ENCODE data around the gene IL17RD.

- no peak for TF ChIP-seq REST (IDR thresholded peaks at IDR 0.05)
- no peak for TF ChIP-seq POLR2A (IDR thresholded peaks at IDR 0.05; ENCODE audit: low read length)
- TF ChIP-seq EP300 (IDR thresholded peaks at IDR 0.05) = no peak
- no peak for TF ChIP-seq PHF8 (IDR thresholded peaks at IDR 0.05; ENCODE audit: borderline replicate concordance, low read depth)
- TF ChIP-seq CTCF (IDR thresholded peaks at IDR 0.05) = no peak
- TF ChIP-seq KDM1A (IDR thresholded peaks at IDR 0.05; ENCODE audit: low read depth) = no peak
- TF ChIP-seq BHLHE40 (IDR thresholded peaks at IDR 0.05; ENCODE audit: low read depth, low read length) = no peak
- no peak for TF ChIP-seq SREBF2 (IDR thresholded peaks at IDR 0.05)
- no peak for TF ChIP-seq RAD21 (conservative IDR thresholded peaks at IDR 0.05 in 1 of 2, IDR thresholded peaks at IDR 0.05 in 1 of 2)
- TF ChIP-seq ATOH8 (CRISPR knock-in tag; IDR thresholded peaks at IDR 0.05; ENCODE audit: low read depth) = no peak
- no peak for TF ChIP-seq MAX (IDR thresholded peaks at IDR 0.05)
- TF ChIP-seq RCOR1 (IDR thresholded peaks at IDR 0.05; ENCODE audit: low read depth, low read length) = no peak
These were observed 14.1 kb downstream of the IL17RD start for GRCh38 chr3:57151021-57151449.
